Hypothalamus (tissue), 51 donors: ENCODE measurements around the gene NOP58.
A peak's percentile ranks its signal among the peaks of the same experiment; 100 is the strongest.
"Not testable (repeated sequence)": the region's sequence is repeated elsewhere in the genome, so short reads cannot be mapped to it uniquely, and the experiment has no call there.

Source experiments
- DNase-seq, 51 donors: peaks; one replicate each; lab custom pipeline; 2025; lab: John Stamatoyannopoulos, UW

Gene NOP58, protein sequence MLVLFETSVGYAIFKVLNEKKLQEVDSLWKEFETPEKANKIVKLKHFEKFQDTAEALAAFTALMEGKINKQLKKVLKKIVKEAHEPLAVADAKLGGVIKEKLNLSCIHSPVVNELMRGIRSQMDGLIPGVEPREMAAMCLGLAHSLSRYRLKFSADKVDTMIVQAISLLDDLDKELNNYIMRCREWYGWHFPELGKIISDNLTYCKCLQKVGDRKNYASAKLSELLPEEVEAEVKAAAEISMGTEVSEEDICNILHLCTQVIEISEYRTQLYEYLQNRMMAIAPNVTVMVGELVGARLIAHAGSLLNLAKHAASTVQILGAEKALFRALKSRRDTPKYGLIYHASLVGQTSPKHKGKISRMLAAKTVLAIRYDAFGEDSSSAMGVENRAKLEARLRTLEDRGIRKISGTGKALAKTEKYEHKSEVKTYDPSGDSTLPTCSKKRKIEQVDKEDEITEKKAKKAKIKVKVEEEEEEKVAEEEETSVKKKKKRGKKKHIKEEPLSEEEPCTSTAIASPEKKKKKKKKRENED

DNA sequence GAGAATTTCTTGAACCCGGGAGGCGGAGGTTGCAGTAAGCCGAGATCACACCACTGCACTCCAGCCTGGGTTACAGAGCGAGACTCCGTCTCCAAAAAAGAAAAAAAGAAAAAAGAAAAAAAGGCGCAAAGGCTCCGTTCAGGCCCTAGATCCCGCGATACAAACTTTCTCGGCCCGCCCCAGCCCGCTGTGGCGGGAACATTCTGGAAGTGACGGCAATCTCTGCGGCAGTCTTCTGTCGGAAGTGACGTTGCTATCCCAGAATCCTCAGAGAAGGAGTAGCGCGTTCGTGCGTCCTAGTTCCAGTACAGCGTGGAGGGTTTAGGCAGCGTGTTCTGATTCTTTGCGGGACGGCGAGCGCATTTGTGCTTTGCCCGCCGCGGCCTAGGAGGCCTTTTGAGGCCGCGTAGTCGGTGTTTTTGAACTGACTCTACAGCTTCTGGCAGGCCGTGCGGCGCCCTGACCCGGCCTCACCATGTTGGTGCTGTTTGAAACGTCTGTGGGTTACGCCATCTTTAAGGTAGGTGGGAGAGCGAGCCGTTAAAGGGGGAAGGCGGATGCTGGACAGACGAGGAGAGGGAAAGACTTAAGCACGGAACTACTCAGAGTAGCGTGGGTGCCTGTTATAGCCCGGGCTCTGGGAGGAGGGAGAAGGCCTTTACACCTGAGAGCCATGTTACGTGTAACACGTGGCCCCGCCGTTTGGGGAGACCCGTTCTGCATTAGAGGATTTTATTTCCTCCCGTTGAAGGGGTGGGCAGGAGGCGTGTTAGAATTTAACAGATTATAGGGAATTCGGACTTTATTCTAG lies at the start of gene NOP58:
Gene NOP58, plus strand, starts transcription at position 297 of the 811 bp plus-strand sequence. Its CDS starts 179 bp downstream, at position 476.
- peak; percentile 54 to 97 (median 87) for DNase-seq

DNA sequence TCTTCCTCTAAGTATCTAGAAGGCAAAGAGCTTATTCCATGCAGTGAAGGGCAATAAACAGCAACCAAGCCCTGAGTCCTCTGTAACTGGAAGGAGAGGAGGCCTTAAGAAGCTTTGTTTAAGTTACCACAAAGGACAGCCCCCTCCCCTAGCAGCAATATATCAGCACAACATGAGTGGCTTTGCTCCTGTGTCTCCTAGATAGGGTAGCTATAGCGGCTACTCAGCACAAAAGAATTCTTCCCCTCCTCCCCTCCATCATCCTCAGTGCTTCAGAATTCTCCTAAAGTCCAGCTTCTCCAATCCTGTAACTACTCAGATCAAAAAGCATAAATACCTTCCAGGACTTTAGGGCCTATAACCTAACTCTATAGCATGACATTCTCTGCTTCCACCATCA lies 43.7 kb upstream of the NOP58 start:
- DNase-seq = no peak

DNA sequence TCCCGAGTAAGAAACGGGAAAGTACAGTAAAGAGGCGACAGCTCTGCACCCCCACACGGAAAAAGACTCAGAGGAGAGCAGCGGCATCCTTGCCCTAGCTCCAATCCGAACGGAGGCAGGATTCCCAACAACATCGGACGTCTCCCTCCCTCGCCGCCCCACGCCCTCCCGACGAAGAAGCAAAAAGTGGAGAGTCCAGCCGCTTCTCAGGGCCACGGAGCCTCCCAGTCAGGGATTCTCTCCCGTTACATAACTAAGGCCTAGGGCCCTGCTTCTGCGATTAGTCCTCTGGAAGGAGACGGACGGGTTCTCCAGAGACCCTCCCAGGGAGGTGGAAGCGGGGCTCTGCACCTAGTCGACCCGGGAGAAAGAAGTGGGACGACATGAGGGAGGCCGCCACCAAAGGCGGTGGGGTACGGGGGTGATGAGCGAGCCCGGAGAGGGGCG lies 27.8 kb upstream of the NOP58 start:
- peak in 28 of 51 donors; percentile 3 to 67 (median 32) for DNase-seq

DNA sequence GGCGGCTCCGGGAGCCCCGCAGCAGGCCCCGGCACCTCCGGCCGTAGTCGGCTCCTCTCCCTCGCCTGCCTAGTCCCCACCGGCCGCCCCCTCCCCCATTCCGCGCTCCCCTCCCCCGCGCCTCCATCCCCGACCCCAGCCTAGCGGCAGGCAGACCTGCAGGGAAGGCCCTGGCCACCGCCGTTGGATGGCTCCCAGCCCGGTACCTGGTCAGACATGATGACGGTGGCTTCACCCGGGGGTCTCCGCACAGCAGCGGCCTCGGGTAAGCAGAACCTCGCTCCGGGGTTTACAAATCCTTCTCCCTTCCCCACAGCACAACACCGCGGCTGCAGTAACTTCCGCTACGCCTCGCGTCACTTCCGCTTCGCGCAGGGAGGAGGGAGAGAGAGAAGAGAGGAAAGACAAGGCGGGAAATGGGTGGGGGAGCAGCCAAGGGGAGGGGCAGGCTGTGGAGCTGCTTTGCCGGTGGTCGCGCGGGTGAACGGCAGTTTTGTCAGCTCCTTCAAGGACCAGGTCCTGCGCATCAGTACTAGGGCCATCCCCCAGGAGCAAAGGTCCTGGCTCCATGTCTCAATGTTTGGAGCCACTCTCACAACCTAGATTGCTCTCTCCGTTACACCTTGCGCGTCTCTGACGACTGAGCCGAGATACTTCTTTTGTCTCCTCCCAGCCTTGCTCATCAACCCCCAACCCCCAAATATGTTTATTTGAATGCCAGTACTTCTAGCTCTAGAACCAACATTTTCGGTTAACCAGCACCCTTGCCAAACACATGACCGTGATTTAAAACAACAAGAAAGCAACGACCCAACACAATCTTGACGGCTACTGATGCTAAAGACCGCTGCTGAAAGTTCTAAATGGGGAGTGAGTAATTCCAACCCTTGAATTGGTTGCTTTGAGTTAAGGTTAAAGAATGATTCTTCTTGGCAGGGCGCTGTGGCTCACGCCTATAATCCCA lies 27.0 kb upstream of the NOP58 start, which contains the start of gene SUMO1:
Gene SUMO1, minus strand, starts transcription at position 364 of the 964 bp plus-strand sequence. Its CDS starts 146 bp downstream, at position 218.
- peak; percentile 44 to 94 (median 82) for DNase-seq

DNA sequence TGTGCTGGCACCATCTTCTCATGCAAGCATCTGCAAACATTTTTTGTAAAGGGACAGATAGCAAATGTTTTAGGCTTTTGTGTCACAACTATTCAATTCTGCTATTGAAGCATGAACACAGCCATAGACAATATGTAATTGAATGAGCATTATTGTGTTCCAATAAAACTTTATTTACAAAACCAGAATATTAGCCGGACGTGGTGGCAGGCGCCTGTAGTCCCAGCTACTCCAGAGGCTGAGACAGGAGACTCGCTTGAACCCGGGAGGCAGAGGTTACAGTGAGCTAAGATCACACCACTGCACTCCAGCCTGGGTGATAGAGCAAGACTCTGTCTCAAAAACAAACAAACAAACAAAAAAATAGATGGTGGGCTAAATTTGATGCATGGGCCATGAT lies 17.9 kb upstream of the NOP58 start:
- DNase-seq = not testable (repeated sequence)

DNA sequence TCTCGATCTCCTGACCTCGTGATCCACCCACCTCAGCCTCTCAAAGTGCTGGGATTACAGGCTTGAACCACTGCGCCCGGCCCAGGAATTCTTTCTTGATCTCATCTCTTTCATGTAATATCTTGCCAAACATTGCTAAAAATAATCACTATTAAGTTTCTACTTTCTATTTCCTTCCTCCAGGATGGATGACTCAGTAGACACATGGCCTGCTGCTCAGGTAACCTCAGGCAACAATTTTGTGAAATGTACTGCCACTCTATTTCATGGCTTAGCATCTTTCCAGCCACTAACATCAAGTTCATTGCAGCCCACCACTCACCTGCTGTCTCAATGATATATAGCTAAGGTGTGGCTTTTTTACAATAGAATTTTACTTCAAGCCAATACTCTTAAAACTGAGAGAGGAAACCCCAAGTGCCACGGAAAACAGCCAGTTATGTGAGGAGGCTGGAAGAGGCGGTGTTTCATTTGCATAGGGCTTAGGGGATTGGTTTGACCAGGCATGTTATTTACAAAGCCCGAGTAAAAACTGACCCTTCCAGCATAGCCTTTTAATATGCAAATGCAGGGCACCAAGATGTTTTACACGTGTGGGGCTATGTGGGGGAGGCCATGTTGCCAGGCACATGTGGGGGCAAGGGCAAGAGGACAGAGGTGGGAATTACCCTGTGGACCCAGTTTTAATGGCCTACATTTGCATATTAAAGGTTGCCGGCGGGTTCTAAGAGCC lies 15.9 kb upstream of the NOP58 start:
- DNase-seq = peak in 2 of 51 donors; percentile 5 to 22

DNA sequence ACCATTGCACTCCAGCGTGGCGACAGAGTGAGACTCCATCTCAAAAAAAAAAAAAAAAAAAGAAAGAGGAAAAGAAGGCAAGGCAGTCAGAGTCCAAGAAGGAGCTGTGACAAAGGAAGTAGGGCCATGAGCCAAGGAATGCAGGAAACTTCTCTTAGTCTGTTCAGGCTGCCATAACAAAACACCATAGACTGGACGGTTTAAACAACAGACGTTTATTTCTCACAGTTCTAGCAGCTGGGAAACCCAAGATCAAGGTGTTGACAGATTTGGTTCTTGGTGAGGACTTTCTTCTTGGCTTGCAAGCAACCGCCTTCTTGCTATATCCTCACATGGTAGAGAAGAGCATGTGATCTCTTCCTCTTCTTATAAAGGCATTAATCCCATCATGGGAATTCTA lies 14.1 kb upstream of the NOP58 start:
- no peak for DNase-seq

DNA sequence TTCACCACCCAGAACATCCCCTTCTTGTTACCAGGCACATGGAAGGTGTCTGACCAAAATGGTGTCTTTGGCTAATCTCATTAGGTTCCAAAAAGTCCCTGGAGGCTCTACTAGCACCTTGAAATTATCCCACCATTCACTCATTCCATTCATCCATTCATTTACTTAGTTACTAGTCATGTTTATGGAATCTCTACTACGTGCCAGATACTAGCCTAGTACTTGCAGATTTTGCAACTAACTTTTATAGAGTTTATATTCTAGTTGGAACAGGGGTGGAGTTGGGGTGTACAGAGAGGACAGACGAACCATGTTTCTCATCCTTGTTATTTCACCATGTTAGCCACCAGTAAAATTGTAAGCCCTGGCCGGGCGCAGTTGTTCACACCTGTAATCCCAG lies 4.0 kb upstream of the NOP58 start:
- DNase-seq = no peak

DNA sequence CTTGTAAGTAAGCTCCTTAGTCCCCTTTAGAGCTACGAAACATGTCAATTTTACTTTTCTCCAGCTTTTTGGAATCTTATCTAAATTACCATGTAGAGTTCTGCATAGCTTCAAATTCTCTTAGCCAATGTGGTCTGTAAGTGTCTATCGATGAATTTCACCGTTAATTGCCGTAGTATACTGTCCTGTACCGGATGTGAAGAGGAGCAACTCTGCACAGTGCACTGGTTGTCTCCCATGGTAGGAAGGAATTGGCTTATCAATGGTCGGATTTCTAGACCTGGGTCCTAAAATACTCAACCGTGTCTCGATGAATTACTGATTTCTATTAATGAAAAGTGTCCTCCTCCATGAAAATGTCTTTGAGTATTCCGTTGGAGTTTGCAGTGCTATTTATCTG lies 1.9 kb downstream of the NOP58 start:
- no peak for DNase-seq

DNA sequence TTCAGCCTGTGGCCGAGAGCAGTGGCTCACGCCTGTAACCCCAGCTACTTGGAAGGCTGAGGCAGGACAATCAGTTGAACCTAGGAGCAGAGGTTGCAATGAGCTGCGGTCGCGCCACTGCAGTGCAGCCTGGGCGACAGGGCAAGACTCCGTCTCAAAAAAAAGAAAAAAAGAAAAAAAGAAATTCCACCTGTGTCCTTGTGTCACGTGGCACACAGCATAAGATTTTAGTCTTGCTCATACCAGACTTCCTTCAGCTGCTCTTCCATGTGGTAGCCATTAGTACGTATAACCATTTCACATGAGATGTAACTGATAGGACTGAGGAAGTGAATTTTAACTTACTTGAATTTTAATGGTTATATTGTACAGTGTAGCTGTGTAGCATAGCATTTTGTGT lies 4.0 kb downstream of the NOP58 start:
- no peak for DNase-seq

DNA sequence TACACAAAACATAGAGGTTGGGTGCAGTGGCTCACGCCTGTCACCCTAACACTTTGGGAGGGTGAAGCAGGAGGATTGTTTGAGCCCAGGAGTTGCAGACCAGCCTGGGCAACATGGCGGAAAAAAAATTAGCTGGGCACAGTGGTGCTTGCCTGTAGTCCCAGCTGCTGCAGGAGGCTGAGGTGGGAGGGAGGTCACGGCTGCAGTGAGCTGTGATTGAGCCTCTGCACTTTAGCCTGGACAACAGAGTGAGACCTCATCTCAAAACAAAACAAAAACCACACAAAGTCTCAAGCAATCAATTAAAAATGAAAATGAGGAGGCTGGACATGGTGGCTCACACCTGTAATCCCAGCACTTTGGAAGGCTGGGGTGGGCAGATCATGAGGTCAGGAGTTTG lies 4.9 kb downstream of the NOP58 start:
- DNase-seq = no peak

DNA sequence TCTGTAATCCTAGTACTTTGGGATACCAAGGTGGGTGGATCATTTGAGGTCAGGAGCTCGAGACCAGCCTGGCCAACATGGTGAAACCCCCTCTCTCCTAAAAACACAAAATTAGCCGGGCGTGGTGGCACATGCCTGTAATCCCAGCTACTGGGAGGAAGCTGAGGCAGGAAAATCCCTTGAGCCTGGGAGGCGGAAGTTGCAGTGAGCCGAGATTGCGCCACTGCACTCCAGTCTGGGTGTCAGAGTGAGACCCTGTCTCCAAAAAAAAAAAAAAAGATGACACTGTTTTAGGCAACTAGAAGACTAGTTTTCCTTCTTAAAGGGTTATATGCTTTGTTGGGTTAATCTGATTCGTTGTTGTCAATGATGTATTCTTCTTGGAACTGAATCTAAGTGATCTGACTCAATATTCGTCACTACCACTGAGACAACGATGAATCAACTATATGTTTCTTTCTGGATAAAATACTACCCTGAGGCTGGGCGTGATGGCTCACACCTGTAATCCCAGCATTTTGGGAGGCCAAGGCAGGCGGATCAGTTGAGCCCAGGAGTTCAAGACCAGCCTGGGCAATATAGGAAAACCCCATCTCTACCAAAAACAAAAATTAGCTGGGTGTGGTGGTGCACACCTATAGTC lies 10.6 kb downstream of the NOP58 start:
- not testable (repeated sequence) for DNase-seq

DNA sequence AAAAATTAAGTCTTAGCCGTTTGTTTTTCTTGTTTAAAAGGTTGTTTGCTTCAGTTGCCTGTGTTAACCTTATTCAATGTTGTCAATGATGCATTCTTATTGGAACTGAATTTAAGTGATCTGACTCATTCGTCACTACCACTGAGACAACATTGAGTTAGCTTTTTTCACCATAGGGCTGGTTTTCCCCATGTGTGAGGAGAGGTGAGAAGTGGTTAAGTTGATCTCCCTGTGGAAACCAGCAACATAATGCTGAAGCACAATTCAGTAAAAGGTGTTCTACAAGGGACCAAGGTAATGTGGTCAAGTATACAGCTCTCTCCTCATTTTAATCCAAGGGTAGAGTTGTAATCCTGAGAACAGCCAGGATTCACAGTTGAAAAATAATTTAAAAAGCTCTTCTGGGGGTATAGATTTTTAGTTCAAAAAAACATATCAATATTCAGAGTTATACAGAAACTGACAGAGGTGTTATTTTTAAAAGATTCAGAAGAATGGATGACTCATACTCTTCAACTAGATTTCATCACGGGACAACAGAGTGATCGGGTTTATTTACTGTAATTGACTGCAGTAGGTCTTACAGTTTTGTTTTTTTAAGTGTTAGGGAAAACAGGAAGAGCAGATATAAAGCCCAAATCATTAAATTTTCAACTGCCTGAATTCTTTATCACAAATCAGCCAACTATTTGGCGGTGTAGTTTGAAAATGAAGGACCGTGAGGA lies 12.6 kb downstream of the NOP58 start:
- no peak for DNase-seq

DNA sequence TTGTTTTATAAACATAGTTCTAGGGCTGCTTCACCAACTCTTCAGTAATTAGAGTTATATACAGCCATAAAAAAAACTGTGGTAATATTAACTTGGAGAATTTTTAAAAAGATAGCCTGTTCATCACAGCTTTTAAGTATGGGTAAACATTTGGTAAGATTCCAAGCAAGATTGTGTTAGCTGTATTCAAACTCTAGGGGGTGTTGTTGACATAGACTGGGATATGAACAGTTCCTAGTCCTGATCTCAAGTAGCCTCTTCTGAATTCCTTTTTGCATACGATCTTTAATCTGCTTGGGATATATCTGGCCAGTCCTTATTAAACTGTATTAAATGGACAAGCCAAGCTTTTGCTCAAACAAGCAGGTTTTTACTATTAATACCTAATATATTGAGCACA lies 13.4 kb downstream of the NOP58 start:
- peak in 1 of 51 donors; percentile 13 for DNase-seq

DNA sequence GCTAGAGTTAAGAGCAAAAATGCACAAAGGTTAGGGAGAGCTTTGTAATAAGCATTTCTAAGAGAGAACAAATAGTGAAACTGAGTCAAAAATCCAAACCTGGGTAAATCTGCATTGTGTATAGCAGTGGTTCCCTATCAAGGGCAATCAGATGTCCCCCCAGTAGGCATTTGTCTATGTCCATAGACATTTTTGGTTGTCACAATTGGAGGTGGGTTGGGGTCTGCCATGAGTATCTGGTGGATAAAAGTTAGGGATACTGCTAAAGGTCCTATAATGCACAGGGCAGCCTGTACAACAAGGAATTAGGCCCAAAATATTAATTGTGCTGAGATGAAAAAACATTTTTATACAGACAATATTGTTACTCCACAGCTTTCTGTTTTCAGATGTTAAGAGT lies 21.0 kb downstream of the NOP58 start:
- DNase-seq = no peak

DNA sequence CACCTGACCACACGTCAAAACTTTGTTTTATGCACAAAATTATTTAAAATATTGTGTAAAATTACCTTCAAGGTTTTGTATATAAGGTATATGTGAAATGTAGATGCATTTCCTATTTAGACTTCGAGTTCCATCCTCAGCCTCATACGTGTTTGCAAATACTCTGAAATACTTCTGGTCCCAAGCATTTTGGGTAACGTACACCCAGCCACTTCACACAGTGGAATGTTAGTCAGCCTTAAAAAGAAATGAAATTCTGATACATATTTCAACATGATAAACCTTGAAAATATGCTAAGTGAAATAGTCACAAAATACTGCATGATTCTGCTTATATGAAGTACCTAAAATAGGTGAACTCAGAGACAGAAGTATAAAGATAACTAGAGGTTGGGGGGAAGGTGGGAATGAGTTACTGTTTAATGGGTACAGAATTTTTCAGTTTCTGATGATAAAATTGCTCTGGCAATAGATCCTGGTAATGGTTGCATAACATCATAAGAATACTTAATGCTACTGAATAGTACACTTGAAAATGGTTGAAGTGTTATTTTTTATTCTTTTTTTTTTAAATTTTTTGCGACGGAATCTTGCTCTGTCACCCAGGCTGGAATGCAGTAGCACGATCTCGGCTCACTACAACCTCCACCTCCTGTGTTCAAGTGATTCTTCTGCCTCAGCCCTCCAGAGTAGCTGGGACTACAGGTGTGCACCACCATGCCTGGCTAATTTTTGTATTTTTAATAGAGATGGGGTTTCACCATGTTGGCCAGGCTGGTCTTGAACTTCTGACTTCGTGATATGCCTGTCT lies 24.0 kb downstream of the NOP58 start:
- DNase-seq = no peak

DNA sequence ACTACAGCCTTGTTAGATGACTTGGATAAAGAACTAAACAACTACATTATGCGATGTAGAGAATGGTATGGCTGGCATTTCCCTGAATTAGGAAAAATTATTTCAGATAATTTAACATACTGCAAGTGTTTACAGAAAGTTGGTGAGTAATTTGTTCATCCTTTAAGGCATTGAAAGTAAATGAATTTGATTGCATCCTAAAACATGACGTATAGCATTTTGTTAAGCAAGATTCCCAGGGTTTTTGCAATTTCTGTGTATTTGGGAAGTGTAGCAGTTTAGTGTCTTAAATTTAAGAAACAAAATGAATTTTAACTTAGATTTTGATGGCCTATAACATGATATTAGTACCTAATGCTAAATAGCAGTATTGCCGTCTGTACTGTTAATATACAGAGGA lies 24.8 kb downstream of the NOP58 start:
- DNase-seq = no peak
